Loucy (cell line): ENCODE results near the gene MCU.

Source experiments
- H2AFZ ChIP-seq: fragments of 200-600 bp; sonication (generic); 2 replicates; pipeline ENCODE4 v1.6.0; 2016; ENCODE audit warnings: antibody characterized with exemption, mild to moderate bottlenecking, low read length, moderate library complexity
- H3F3A ChIP-seq: fragments of 200-600 bp; 2 replicates; pipeline ENCODE4 v1.6.0; 2016; ENCODE audit warnings: antibody characterized with exemption, low read depth, mild to moderate bottlenecking
- H3K27me3 ChIP-seq: fragments of 200-600 bp; sonication (generic); 2 replicates; pipeline ENCODE4 v1.6.1; 2014; ENCODE audit warnings: low read length, mild to moderate bottlenecking; ENCODE audit not compliant: insufficient read depth, poor library complexity, severe bottlenecking
- H3K36me3 ChIP-seq: fragments of 200-600 bp; sonication (generic); 2 replicates; pipeline ENCODE4 v1.6.1; 2016; ENCODE audit warnings: low read length; ENCODE audit not compliant: insufficient read depth
- H3K4me1 ChIP-seq: fragments of 200-600 bp; sonication (generic); 2 replicates; pipeline ENCODE4 v1.5.1; 2014; ENCODE audit warnings: low read length, mild to moderate bottlenecking; ENCODE audit not compliant: insufficient read depth, poor library complexity, severe bottlenecking
- H3K4me2 ChIP-seq: fragments of 200-600 bp; sonication (generic); 2 replicates; pipeline ENCODE4 v1.6.0; 2014; ENCODE audit warnings: antibody characterized with exemption, low read length, low read depth, mild to moderate bottlenecking; ENCODE audit not compliant: poor library complexity, severe bottlenecking
- H3K4me3 ChIP-seq: fragments of 200-600 bp; sonication (generic); 2 replicates; pipeline ENCODE4 v1.5.1; 2014; ENCODE audit warnings: low read length, mild to moderate bottlenecking, mixed read lengths; ENCODE audit not compliant: poor library complexity, severe bottlenecking
- H3K79me2 ChIP-seq: fragments of 200-600 bp; sonication (generic); 2 replicates; pipeline ENCODE4 v1.6.1; 2014; ENCODE audit warnings: low read length; ENCODE audit not compliant: insufficient read depth
- H3K9ac ChIP-seq: fragments of 200-600 bp; sonication (generic); 2 replicates; pipeline ENCODE4 v1.6.0; 2014; ENCODE audit warnings: mild to moderate bottlenecking, low read depth, low read length, moderate library complexity; ENCODE audit not compliant: poor library complexity, severe bottlenecking
- H3K9me2 ChIP-seq: fragments of 200-600 bp; sonication (generic); replicated peaks from 2 replicates; pipeline ENCODE4 v1.6.1; 2016; ENCODE audit warnings: low read depth, low read length, mixed read lengths
- H3K9me3 ChIP-seq: fragments of 200-600 bp; sonication (generic); 2 replicates; pipeline ENCODE4 v1.6.1; 2014; ENCODE audit warnings: mild to moderate bottlenecking, antibody characterized with exemption, low read length, low read depth; ENCODE audit not compliant: insufficient read depth
- H4K20me1 ChIP-seq: fragments of 200-600 bp; sonication (generic); 2 replicates; pipeline ENCODE4 v1.6.0; 2014; ENCODE audit warnings: antibody characterized with exemption, low read length, mild to moderate bottlenecking; ENCODE audit not compliant: insufficient read depth, poor library complexity, severe bottlenecking
- EZH2phosphoT487 ChIP-seq: fragments of 200-600 bp; IDR thresholded peaks from 2 replicates; pipeline ENCODE4 v1.6.1; 2018; ENCODE audit warnings: antibody characterized with exemption, mild to moderate bottlenecking, moderate library complexity, borderline replicate concordance
- TF ChIP-seq, protein P1 (sequence below): fragments of 200-600 bp; sonication (generic); conservative IDR thresholded peaks from 2 replicates; pipeline ENCODE4 v1.5.1; 2014; ENCODE audit warnings: mild to moderate bottlenecking, antibody characterized with exemption, low read length

Gene MCU

DNA sequence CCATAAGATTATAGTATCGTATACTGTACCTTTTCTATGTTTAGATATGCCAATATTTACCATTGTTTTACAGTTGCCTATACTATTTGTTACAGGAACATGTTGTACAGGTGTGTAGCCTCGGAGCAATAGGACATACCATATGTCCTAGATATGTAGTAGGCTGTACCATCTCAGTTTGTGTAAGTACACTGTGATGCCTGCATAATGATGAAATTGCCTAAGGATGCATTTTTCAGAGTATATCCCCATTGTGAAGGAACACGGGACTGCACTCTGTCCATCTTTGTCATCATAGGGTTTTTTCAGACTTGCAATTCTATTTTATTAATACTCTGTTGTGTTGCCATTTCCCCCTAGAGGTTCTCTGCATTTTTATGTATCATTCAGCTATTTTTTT lies 50.1 kb downstream of the MCU start:
- no peaks in the 10 kb centered on the region for H3K9me2 ChIP-seq
- no peak overlapping the region for H3K4me3 ChIP-seq
- H3K79me2 ChIP-seq = peaks cover 8% of the 10 kb centered on the region; the same call in 1 of the 2 replicates
- no peak overlapping the region for H3K4me2 ChIP-seq
- H3K4me1 ChIP-seq = peaks cover 8% of the 10 kb centered on the region
- no peak for TF ChIP-seq EZH2phosphoT487
- TF ChIP-seq, protein P1, sequence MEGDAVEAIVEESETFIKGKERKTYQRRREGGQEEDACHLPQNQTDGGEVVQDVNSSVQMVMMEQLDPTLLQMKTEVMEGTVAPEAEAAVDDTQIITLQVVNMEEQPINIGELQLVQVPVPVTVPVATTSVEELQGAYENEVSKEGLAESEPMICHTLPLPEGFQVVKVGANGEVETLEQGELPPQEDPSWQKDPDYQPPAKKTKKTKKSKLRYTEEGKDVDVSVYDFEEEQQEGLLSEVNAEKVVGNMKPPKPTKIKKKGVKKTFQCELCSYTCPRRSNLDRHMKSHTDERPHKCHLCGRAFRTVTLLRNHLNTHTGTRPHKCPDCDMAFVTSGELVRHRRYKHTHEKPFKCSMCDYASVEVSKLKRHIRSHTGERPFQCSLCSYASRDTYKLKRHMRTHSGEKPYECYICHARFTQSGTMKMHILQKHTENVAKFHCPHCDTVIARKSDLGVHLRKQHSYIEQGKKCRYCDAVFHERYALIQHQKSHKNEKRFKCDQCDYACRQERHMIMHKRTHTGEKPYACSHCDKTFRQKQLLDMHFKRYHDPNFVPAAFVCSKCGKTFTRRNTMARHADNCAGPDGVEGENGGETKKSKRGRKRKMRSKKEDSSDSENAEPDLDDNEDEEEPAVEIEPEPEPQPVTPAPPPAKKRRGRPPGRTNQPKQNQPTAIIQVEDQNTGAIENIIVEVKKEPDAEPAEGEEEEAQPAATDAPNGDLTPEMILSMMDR = no peak
- H3K27me3 ChIP-seq = no peaks in the 10 kb centered on the region
- no peaks in the 10 kb centered on the region for H3K36me3 ChIP-seq
- H3K9ac ChIP-seq = no peak overlapping the region
- H4K20me1 ChIP-seq = no peaks in the 10 kb centered on the region
- H3K9me3 ChIP-seq = no peaks in the 10 kb centered on the region
- no peaks in the 10 kb centered on the region for H3F3A ChIP-seq
- no peak overlapping the region for H2AFZ ChIP-seq

- peaks cover 14% of the 10 kb centered on the region; the same call in 1 of the 2 replicates for H3K79me2 ChIP-seq
- no peaks in the 10 kb centered on the region for H4K20me1 ChIP-seq
- H3K4me2 ChIP-seq = no peak overlapping the region
- TF ChIP-seq, protein P1 = no peak
- TF ChIP-seq EZH2phosphoT487 = no peak
- H3K4me1 ChIP-seq = peaks cover 8% of the 10 kb centered on the region
- H3K9ac ChIP-seq = no peak overlapping the region
- no peaks in the 10 kb centered on the region for H3K9me3 ChIP-seq
- no peaks in the 10 kb centered on the region for H3K27me3 ChIP-seq
- H3K4me3 ChIP-seq = no peak overlapping the region
- no peaks in the 10 kb centered on the region for H3K9me2 ChIP-seq
- no peak overlapping the region for H2AFZ ChIP-seq
- no peaks in the 10 kb centered on the region for H3K36me3 ChIP-seq
- no peaks in the 10 kb centered on the region for H3F3A ChIP-seq
Measured at GRCh38 chr10:72742797-72743196, 50.9 kb downstream of the MCU start.

DNA sequence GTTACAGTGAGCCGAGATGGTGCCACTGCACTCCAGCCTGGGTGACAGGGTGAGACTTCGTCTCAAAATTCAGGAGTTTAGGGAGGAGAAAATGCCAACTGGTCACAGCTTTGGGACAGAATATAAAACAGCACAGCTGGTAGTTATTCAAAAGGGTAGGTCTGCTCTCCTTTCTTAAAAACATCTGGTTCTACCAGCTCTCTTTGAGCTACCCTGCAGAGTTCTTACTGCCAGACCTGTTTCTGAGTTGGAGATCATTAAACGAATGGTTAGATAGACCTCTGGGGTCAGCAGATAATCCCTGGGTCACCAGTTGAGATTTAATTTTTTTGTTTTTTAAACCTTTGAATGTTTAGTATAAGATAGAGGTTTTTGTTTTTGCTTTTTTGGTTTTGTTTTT lies 52.6 kb downstream of the MCU start:
- H3K9me2 ChIP-seq = no peaks in the 10 kb centered on the region
- H3K4me3 ChIP-seq = no peak overlapping the region
- no peaks in the 10 kb centered on the region for H3K4me1 ChIP-seq
- H4K20me1 ChIP-seq = no peaks in the 10 kb centered on the region
- no peaks in the 10 kb centered on the region for H3F3A ChIP-seq
- no peaks in the 10 kb centered on the region for H3K36me3 ChIP-seq
- TF ChIP-seq EZH2phosphoT487 = no peak
- TF ChIP-seq, protein P1 = no peak
- H3K79me2 ChIP-seq = 0 out of 2 replicates have a peak, but pooled peaks cover 10% of the 10 kb centered on the region
- no peak overlapping the region for H2AFZ ChIP-seq
- H3K4me2 ChIP-seq = no peak overlapping the region
- no peak overlapping the region for H3K9ac ChIP-seq
- H3K9me3 ChIP-seq = no peaks in the 10 kb centered on the region
- no peaks in the 10 kb centered on the region for H3K27me3 ChIP-seq
